ENCODE results near the gene NETO2. TPM values are rescaled to one million over a fixed set of nuclear protein-coding genes. Genes with fewer than 3 reads are reported as not detected.

The NETO2 gene
- total RNA-seq, 1 donor from 2014 or later: 4.5 TPM

DNA sequence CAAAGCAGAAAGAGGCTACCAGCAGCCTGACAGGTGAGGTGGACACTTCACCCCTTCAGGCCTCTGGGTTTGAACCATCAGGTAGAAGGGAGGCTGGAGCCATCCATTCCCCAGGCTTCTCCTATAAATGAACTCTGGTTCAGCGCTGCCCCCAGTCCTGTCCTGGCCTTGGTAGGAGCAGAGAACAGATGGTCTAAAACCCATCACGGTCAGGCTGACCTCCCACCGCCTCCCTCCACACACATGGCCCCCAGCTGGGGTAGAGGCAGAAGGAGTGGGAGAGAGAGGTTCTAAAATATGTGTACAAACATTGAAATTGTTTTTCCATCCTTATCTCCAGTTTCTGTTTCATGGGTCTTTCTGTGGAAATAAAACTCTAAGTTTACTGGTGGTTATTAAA is 110.6 kb downstream of the NETO2 start:
- intact Hi-C loops (cut with DNase I): no loop called here
- DNase-seq (ENCODE audit: missing footprints) (no peak), ATAC-seq (no peak)

DNA sequence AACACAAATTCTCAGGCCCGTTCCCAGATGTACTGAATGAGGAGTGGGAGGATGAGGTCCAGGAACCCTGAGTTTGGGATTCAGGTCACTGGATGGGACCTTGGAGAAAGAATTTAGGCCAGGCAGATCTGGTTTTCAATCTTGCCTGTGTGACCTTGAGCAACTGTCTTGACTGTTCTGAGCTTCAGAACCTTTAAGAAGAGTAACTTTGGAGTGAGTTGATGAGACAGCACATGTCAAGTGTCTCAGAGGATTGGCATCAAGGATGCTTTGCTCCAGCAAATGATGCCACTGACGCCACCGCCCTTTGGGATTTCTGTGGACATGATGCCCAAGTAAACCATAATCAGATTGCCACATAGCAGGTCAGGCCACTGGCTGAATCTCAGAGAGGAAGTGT is 114.0 kb downstream of the NETO2 start:
- intact Hi-C loops (cut with DNase I): no loop called here
- ATAC-seq (no peak), DNase-seq (ENCODE audit: missing footprints) (no peak)

DNA sequence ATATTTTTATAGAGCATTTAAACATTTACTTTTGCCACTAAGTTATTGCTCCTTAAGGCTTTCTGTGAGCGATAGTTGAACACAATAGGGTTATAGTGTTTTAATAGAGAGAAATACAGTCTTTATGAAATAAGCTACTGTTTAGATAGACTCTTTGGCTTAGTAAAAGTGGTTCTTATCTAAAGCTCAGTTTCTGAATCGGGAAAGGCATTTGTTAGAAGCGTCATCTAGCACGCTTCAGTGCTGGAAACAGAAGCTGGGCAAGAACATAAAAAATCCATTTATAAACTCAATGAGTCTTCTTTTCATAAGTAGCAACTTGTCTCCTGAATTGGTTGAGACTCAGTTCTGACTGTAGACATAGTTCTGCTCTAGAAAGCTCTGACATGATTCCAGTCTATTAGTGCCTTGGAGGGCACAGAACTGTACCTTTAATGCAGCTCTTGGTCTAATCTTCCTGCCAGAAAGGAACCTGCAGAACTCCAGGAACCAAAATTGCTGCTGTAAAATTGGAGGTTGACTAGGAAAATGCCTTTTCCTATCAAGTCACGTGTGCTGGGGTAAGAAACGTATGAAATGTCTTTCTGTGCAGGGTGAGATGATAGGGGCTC is 114.9 kb downstream of the NETO2 start:
- intact Hi-C loops (cut with DNase I): no loop called here
- no peak for ATAC-seq

More for the DNA sequence above, 114.9 kb downstream of the NETO2 start:
- no peak for DNase-seq (ENCODE audit: missing footprints)

Other genes with a start within 250 kb of the NETO2 start
- 86.3 TPM for gene DNAJA2, start 170.3 kb downstream of the NETO2 start, total RNA-seq

Measured in Right ventricle myocardium inferior (tissue), 1 donor.